ENCODE data around the gene PSEN2. TPM values are rescaled to one million over a fixed set of nuclear protein-coding genes. Genes with fewer than 3 reads are reported as not detected.

Gene PSEN2
- total RNA-seq, 4 donors from 2014 or later: 31.4 to 57.8 (median 39.1) TPM

GRCh38 chr1:226892524-226892875 lies 22.1 kb downstream of the PSEN2 start:
- no peaks in the 10 kb centered on the region for H3K27me3 ChIP-seq
- H3K4me1 ChIP-seq: no peaks in the 10 kb centered on the region
- TF ChIP-seq POLR2A (IDR thresholded peaks at IDR 0.05) (no peak), CTCF (IDR thresholded peaks at IDR 0.05) (no peak)
- H3K36me3 ChIP-seq: peaks cover 0 to 88% (median 0%) of the 10 kb centered on the region in 3 donors
- no peaks in the 10 kb centered on the region for H3K9me3 ChIP-seq
- no peak overlapping the region for H3K27ac ChIP-seq
- H3K4me3 ChIP-seq: no peak overlapping the region
- DNase-seq: no peak

GRCh38 chr1:226893936-226894335 lies 23.5 kb downstream of the PSEN2 start:
- Histone ChIP-seq H3K4me3 (no peak overlapping the region), H3K27ac (no peak overlapping the region), H3K9me3 (no peaks in the 10 kb centered on the region), H3K27me3 (no peaks in the 10 kb centered on the region), H3K4me1 (no peaks in the 10 kb centered on the region), H3K36me3 (peaks cover 0 to 86% (median 0%) of the 10 kb centered on the region in 3 donors)
- no peak for DNase-seq
- no peak for TF ChIP-seq CTCF (IDR thresholded peaks at IDR 0.05)
- TF ChIP-seq POLR2A (IDR thresholded peaks at IDR 0.05): no peak

- Histone ChIP-seq H3K9me3 (no peaks in the 10 kb centered on the region), H3K4me1 (no peaks in the 10 kb centered on the region), H3K4me3 (no peak overlapping the region), H3K36me3 (peaks cover 0 to 84% (median 0%) of the 10 kb centered on the region in 3 donors), H3K27ac (no peak overlapping the region), H3K27me3 (no peaks in the 10 kb centered on the region)
- DNase-seq: no peak
- no peak for TF ChIP-seq POLR2A (IDR thresholded peaks at IDR 0.05)
- TF ChIP-seq CTCF (IDR thresholded peaks at IDR 0.05): no peak
Measured at GRCh38 chr1:226894826-226895225, 24.4 kb downstream of the PSEN2 start.

GRCh38 chr1:226895644-226896043 lies 25.2 kb downstream of the PSEN2 start:
- no peak overlapping the region for H3K4me3 ChIP-seq
- H3K9me3 ChIP-seq: no peaks in the 10 kb centered on the region
- no peak for TF ChIP-seq POLR2A (IDR thresholded peaks at IDR 0.05)
- no peak for TF ChIP-seq CTCF (IDR thresholded peaks at IDR 0.05)
- no peaks in the 10 kb centered on the region for H3K27me3 ChIP-seq
- H3K36me3 ChIP-seq: peaks cover 0 to 84% (median 0%) of the 10 kb centered on the region in 3 donors
- DNase-seq: no peak
- no peaks in the 10 kb centered on the region for H3K4me1 ChIP-seq
- no peak overlapping the region for H3K27ac ChIP-seq

- Histone ChIP-seq H3K9me3 (no peaks in the 10 kb centered on the region), H3K36me3 (peaks cover 0 to 62% (median 0%) of the 10 kb centered on the region in 3 donors), H3K27me3 (no peaks in the 10 kb centered on the region), H3K27ac (no peak overlapping the region), H3K4me3 (no peak overlapping the region), H3K4me1 (no peaks in the 10 kb centered on the region)
- no peak for DNase-seq
- TF ChIP-seq CTCF (IDR thresholded peaks at IDR 0.05) (no peak), POLR2A (IDR thresholded peaks at IDR 0.05) (no peak)
Measured at GRCh38 chr1:226898246-226898645, 27.8 kb downstream of the PSEN2 start.

- no peak overlapping the region for H3K4me3 ChIP-seq
- H3K4me1 ChIP-seq: no peaks in the 10 kb centered on the region
- peak in 1 of 3 donors; percentile 4 for DNase-seq
- H3K27me3 ChIP-seq: no peaks in the 10 kb centered on the region
- peaks cover 0 to 36% (median 0%) of the 10 kb centered on the region in 3 donors for H3K36me3 ChIP-seq
- H3K9me3 ChIP-seq: no peaks in the 10 kb centered on the region
- no peak overlapping the region for H3K27ac ChIP-seq
- TF ChIP-seq CTCF (IDR thresholded peaks at IDR 0.05) (no peak), POLR2A (IDR thresholded peaks at IDR 0.05) (no peak)
Measured at GRCh38 chr1:226901421-226901820, 31.0 kb downstream of the PSEN2 start.
